Measurements from ENCODE around the gene ANKRD63.

DNA sequence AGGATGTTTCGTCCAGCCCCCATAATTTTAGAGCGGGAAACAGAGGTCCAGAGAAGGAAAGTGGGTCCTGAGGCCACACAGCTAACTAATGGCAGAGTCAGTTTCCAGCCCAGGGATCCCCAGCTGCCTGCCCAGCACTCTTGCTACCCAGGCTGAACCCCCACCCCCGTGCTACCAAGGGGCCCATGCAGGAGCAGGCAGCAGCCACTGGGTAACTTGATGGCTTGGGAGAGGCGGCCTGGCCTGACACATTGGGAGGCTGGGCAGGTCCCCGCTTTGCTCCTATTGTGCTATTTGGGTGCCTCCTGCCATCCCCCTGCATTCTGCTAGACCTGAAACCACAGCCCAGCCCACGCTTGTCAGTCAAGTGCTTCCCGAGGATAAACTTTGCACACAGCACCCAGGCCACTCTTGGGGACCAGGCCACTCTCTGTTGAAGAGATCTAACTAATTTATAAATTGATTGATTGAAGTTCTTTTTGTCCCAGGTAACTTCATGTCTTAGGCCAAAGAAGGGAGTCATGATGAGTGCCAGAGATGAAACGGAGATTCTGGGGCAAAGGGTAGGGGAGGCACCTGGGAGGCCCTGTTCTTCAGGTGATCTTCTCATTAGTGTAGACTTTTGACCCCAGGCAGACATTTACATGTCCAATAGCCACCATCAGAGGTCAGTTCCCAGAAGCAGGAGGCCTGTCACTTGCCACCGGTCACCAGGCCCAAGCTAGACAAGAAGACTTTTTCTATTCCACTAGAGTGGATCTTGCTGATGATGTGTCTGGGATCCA, 37.0 kb downstream of the ANKRD63 start:
- TF ChIP-seq, protein P1, sequence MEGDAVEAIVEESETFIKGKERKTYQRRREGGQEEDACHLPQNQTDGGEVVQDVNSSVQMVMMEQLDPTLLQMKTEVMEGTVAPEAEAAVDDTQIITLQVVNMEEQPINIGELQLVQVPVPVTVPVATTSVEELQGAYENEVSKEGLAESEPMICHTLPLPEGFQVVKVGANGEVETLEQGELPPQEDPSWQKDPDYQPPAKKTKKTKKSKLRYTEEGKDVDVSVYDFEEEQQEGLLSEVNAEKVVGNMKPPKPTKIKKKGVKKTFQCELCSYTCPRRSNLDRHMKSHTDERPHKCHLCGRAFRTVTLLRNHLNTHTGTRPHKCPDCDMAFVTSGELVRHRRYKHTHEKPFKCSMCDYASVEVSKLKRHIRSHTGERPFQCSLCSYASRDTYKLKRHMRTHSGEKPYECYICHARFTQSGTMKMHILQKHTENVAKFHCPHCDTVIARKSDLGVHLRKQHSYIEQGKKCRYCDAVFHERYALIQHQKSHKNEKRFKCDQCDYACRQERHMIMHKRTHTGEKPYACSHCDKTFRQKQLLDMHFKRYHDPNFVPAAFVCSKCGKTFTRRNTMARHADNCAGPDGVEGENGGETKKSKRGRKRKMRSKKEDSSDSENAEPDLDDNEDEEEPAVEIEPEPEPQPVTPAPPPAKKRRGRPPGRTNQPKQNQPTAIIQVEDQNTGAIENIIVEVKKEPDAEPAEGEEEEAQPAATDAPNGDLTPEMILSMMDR (IDR thresholded peaks at IDR 0.05): no peak
- TF ChIP-seq POLR2A (IDR thresholded peaks at IDR 0.05): no peak
